SU-DHL-6 (cell line): ENCODE results near the gene C4orf36.

Experiments
- H2AFZ ChIP-seq: fragments of 200-600 bp; sonication (generic); 2 replicates; pipeline ENCODE4 v1.6.1; 2014; ENCODE audit warnings: low read depth, mild to moderate bottlenecking, moderate library complexity, mixed read lengths, antibody characterized with exemption, low read length; ENCODE audit not compliant: severe bottlenecking
- H3F3A ChIP-seq: fragments of 200-600 bp; shearing (Covaris generic); 2 replicates; pipeline ENCODE4 v1.6.0; 2016; ENCODE audit warnings: antibody characterized with exemption, mild to moderate bottlenecking; ENCODE audit not compliant: insufficient read depth
- H3K27ac ChIP-seq: fragments of 200-600 bp; sonication (generic); 2 replicates; pipeline ENCODE4 v1.5.1; 2016; ENCODE audit warnings: low read depth, mild to moderate bottlenecking, low read length, moderate library complexity, mixed read lengths
- H3K27me3 ChIP-seq: fragments of 200-600 bp; sonication (generic), shearing (Covaris generic); 2 replicates; pipeline ENCODE4 v1.6.0; 2014; ENCODE audit warnings: mild to moderate bottlenecking, low read length
- H3K36me3 ChIP-seq: fragments of 200-600 bp; sonication (generic); 2 replicates; pipeline ENCODE4 v1.6.1; 2014; ENCODE audit warnings: mild to moderate bottlenecking, low read length, mixed read lengths
- H3K4me2 ChIP-seq: fragments of 300-600, 200-600 bp; shearing (Covaris generic), sonication (generic); 2 replicates; pipeline ENCODE4 v1.6.0; 2014; ENCODE audit warnings: low read length, low read depth, mild to moderate bottlenecking; ENCODE audit not compliant: poor library complexity, severe bottlenecking
- H3K4me3 ChIP-seq: fragments of 200-600 bp; sonication (generic); 2 replicates; pipeline ENCODE4 v1.5.1; 2014; ENCODE audit warnings: antibody characterized with exemption, low read length, mild to moderate bottlenecking, mixed read lengths; ENCODE audit not compliant: insufficient read depth, poor library complexity, severe bottlenecking
- H3K79me2 ChIP-seq: fragments of 200-600 bp; sonication (generic); 2 replicates; pipeline ENCODE4 v1.6.1; 2014; ENCODE audit warnings: mild to moderate bottlenecking, low read length, moderate library complexity; ENCODE audit not compliant: insufficient read depth
- H3K9ac ChIP-seq: fragments of 200-600 bp; sonication (generic); 2 replicates; pipeline ENCODE4 v1.7.0; 2014; ENCODE audit warnings: mild to moderate bottlenecking, low read length
- H3K9me2 ChIP-seq: fragments of 200-600 bp; sonication (generic); replicated peaks from 2 replicates; pipeline ENCODE4 v1.6.1; 2014; ENCODE audit warnings: low read length; ENCODE audit not compliant: insufficient read depth
- H3K9me3 ChIP-seq: fragments of 200-600 bp; sonication (generic); 2 replicates; pipeline ENCODE4 v1.6.1; 2014; ENCODE audit warnings: low read length, mixed read lengths; ENCODE audit not compliant: insufficient read depth
- H4K20me1 ChIP-seq: fragments of 200-600 bp; sonication (generic); 2 replicates; pipeline ENCODE4 v1.6.1; 2014; ENCODE audit warnings: low read depth, mild to moderate bottlenecking, antibody characterized with exemption, low read length, moderate library complexity, mixed read lengths
- CTCF ChIP-seq: fragments of 200-600 bp; sonication (generic); IDR thresholded peaks from one replicate; pipeline ENCODE4 v1.5.1; 2017; ENCODE audit warnings: antibody characterized with exemption, mild to moderate bottlenecking, low read length, moderate library complexity; ENCODE audit not compliant: insufficient read depth, poor library complexity, severe bottlenecking
- EZH2phosphoT487 ChIP-seq: fragments of 200-600 bp; sonication (generic), shearing (Covaris generic); conservative IDR thresholded peaks from 2 replicates; pipeline ENCODE4 v1.6.1; 2018; ENCODE audit warnings: mild to moderate bottlenecking, antibody characterized with exemption, low read length, moderate library complexity, mixed read lengths

Gene C4orf36

GRCh38 chr4:86910369-86910768 lies 18.1 kb upstream of the C4orf36 start:
- no peaks in the 10 kb centered on the region for H3K9me3 ChIP-seq
- no peak overlapping the region for H3K27ac ChIP-seq
- H3F3A ChIP-seq, result no peaks in the 10 kb centered on the region
- no peaks in the 10 kb centered on the region for H3K79me2 ChIP-seq
- no peak overlapping the region for H3K9ac ChIP-seq
- no peaks in the 10 kb centered on the region for H3K36me3 ChIP-seq
- no peaks in the 10 kb centered on the region for H3K27me3 ChIP-seq
- no peaks in the 10 kb centered on the region for H3K9me2 ChIP-seq
- H3K4me3 ChIP-seq, result no peak overlapping the region
- H3K4me2 ChIP-seq, result no peak overlapping the region
- H4K20me1 ChIP-seq, result no peaks in the 10 kb centered on the region
- no peak for TF ChIP-seq CTCF
- TF ChIP-seq EZH2phosphoT487, result no peak
- H2AFZ ChIP-seq, result no peak overlapping the region

DNA sequence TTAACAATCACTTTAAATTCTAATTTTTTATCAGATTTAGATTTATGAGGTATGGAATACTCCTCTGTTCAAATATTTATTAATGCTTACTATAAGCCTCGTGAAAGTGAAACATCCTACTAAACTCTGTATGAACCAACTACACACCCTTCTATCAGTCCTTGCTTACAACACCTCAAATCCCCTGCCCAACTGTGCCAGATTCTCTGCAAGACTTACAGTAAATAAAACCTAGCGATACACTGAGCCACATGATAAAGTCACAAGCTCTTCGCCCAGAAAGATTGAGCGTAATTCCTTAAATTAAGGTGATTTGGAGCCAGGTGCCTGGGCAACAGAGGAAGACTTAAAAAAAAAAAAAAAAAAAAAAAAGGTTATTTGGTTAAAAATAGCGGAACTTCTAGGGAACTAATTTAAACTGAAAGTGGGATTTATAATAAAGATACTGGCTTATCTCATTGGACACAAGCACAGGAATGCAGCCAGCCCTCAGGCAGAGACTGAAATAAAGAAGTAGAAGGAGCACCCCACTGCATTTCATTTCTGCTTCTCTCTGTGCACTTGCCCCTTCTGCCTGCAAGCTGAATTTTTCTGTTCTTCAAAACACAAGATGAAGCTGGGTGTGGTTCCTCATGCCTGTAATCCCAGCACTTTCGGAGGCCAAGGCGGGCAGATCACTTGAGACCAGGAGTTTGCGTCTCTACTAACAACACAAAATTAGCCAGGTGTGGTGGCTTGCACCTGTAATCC lies 17.5 kb upstream of the C4orf36 start:
- H2AFZ ChIP-seq, result no peak overlapping the region
- no peak overlapping the region for H3K27ac ChIP-seq
- H3K36me3 ChIP-seq, result no peaks in the 10 kb centered on the region
- H3K79me2 ChIP-seq, result no peaks in the 10 kb centered on the region
- no peak overlapping the region for H3K9ac ChIP-seq
- TF ChIP-seq EZH2phosphoT487 (no peak), CTCF (no peak)
- H3F3A ChIP-seq, result no peaks in the 10 kb centered on the region
- H3K9me2 ChIP-seq, result no peaks in the 10 kb centered on the region
- H3K4me3 ChIP-seq, result no peak overlapping the region
- no peak overlapping the region for H3K4me2 ChIP-seq
- no peaks in the 10 kb centered on the region for H3K27me3 ChIP-seq
- no peaks in the 10 kb centered on the region for H3K9me3 ChIP-seq
- H4K20me1 ChIP-seq, result no peaks in the 10 kb centered on the region

GRCh38 chr4:86908251-86908657 lies 16.0 kb upstream of the C4orf36 start:
- Histone ChIP-seq H2AFZ (no peak overlapping the region), H3K79me2 (no peaks in the 10 kb centered on the region), H3K9me2 (no peaks in the 10 kb centered on the region), H3K9me3 (no peaks in the 10 kb centered on the region), H3K9ac (no peak overlapping the region), H3F3A (no peaks in the 10 kb centered on the region), H3K4me2 (no peak overlapping the region), H3K27ac (no peak overlapping the region), H4K20me1 (no peaks in the 10 kb centered on the region), H3K36me3 (no peaks in the 10 kb centered on the region), H3K4me3 (no peak overlapping the region), H3K27me3 (no peaks in the 10 kb centered on the region)
- TF ChIP-seq EZH2phosphoT487 (no peak), CTCF (no peak)
